ENCODE measurements around the gene FNIP1. TPM values are rescaled to one million over a fixed set of nuclear protein-coding genes. Genes with fewer than 3 reads are reported as not detected.

FNIP1 gene
- total and polyA plus RNA-seq, 2 of the 8 experiments (the other 6 are each of a cell fraction or from before 2014, with no cell fraction given): 3.5 to 17.3 TPM

GRCh38 chr5:131654776-131655175 lies 142.0 kb downstream of the FNIP1 start:
- H3K4me3 ChIP-seq (ENCODE audit: extremely low read depth in 1 of 4, insufficient read depth in 2 of 4, low read depth in 3 of 4, low read length in 4 of 4): no peak overlapping the region
- no peak overlapping the region for H2AFZ ChIP-seq (ENCODE audit: low read length)
- no peak overlapping the region for H3K56ac ChIP-seq (replicated peaks; ENCODE audit: insufficient read length, low read depth, low read length)

More at GRCh38 chr5:131654776-131655175, 142.0 kb downstream of the FNIP1 start:
- H4K8ac ChIP-seq (ENCODE audit: extremely low read depth, insufficient read depth, low read length): no peak overlapping the region
- no peak overlapping the region for H2BK5ac ChIP-seq (ENCODE audit: low read depth, low read length)
- 96% methylated on average over 2 of the region's 2 CpGs; no CpG with 5 or more reads in 1 of the 2 experiments for WGBS, 2 experiments (ENCODE audit: extremely low coverage in 1 of 2, insufficient coverage in 1 of 2, insufficient read length in 1 of 2, insufficient replicate concordance in 2 of 2, low coverage in 1 of 2, low lambda C conversion rate in 2 of 2, missing lambda C conversion rate in 1 of 2)
- no peak overlapping the region for H2AK5ac ChIP-seq (ENCODE audit: low read depth, low read length)
- FAIRE-seq (no peak), DNase-seq (ENCODE audit: low read depth in 1 of 2, low spot score in 2 of 2) (no peak)
- peaks cover 0 to 11% (median 6%) of the 10 kb centered on the region in 4 experiments; a peak in 5 of 8 replicates for H3K36me3 ChIP-seq (ENCODE audit: control insufficient read depth in 2 of 4, insufficient read depth in 4 of 4, low read length in 3 of 4)
- H3K9ac ChIP-seq (replicated peaks in 1 of 4; ENCODE audit: extremely low read depth in 1 of 4, low read depth in 3 of 4, low read length in 3 of 4): no peak overlapping the region
- H3K27ac ChIP-seq (ENCODE audit: low read depth, low read length): no peak overlapping the region
- H3K9me3 ChIP-seq (ENCODE audit: insufficient read depth in 2 of 2, low read depth in 1 of 2, low read length in 1 of 2): peaks cover 4% of the 10 kb centered on the region in 2 experiments; a peak in 2 of 4 replicates
- H2BK15ac ChIP-seq (ENCODE audit: low read length): no peak overlapping the region
- H3K14ac ChIP-seq (ENCODE audit: insufficient read length): no peak overlapping the region
- no peak overlapping the region for H4K5ac ChIP-seq (ENCODE audit: insufficient read length, low read depth, low read length)
- no peaks in the 10 kb centered on the region for H3K27me3 ChIP-seq (replicated peaks in 1 of 4; ENCODE audit: control insufficient read depth in 3 of 4, extremely low read depth in 1 of 4, insufficient read depth in 3 of 4, low read length in 3 of 4)
- H2BK12ac ChIP-seq (ENCODE audit: low read depth, low read length): no peak overlapping the region
- H3K79me1 ChIP-seq (ENCODE audit: low read depth, low read length): no peaks in the 10 kb centered on the region
- H3K18ac ChIP-seq (ENCODE audit: extremely low read depth, low read length): no peak overlapping the region
- TF ChIP-seq SP4 (IDR thresholded peaks at IDR 0.05; ENCODE audit: low read length): no peak
- TF ChIP-seq PHF8 (conservative IDR thresholded peaks at IDR 0.05; ENCODE audit: low read depth, low read length): no peak
- no peak for TF ChIP-seq HDAC6 (IDR thresholded peaks at IDR 0.05; ENCODE audit: low read depth, low read length)
- TF ChIP-seq MAX (IDR thresholded peaks at IDR 0.05): no peak
- no peak for TF ChIP-seq EZH2 (IDR thresholded peaks at IDR 0.05; ENCODE audit: low read depth, low read length, severe bottlenecking)
- no peak for TF ChIP-seq CBX5 (IDR thresholded peaks at IDR 0.05; ENCODE audit: low read depth, low read length)
- no peak for TF ChIP-seq ATF3 (IDR thresholded peaks at IDR 0.05; ENCODE audit: insufficient read depth, low read depth, low read length)
- no peak for TF ChIP-seq YY1 (IDR thresholded peaks at IDR 0.05; ENCODE audit: low read depth, low read length)
- TF ChIP-seq RFX5 (IDR thresholded peaks at IDR 0.05; ENCODE audit: borderline replicate concordance, low read depth, low read length): no peak
- ChIA-PET POLR2A (ENCODE audit: partially characterized antibody) (no interaction called here), CTCF (ENCODE audit: partially characterized antibody) (interaction anchor here (1.2 kb wide), 1 partner anchor 31 kb away, joined by 3 read pairs; no protein-coding TSS in a partner anchor)
- H3K23ac ChIP-seq (ENCODE audit: insufficient read length): no peak overlapping the region
- H4K91ac ChIP-seq (replicated peaks; ENCODE audit: insufficient read length, low read length): no peak overlapping the region
- no peaks in the 10 kb centered on the region for H3K79me2 ChIP-seq (ENCODE audit: control insufficient read depth in 1 of 2, insufficient read depth in 2 of 2, low read length in 2 of 2)
- no peaks in the 10 kb centered on the region for H3K23me2 ChIP-seq (ENCODE audit: low read depth, low read length)
- no peak overlapping the region for H3K4ac ChIP-seq (replicated peaks; ENCODE audit: insufficient read length, low read depth, low read length)
- H2BK120ac ChIP-seq (replicated peaks; ENCODE audit: low read depth, low read length): no peak overlapping the region
- no peaks in the 10 kb centered on the region for H3K4me1 ChIP-seq (replicated peaks in 1 of 4; ENCODE audit: control insufficient read depth in 3 of 4, insufficient read depth in 4 of 4, low read length in 3 of 4)
- H2BK20ac ChIP-seq (ENCODE audit: low read length): no peak overlapping the region
- no peaks in the 10 kb centered on the region for H4K20me1 ChIP-seq (replicated peaks in 1 of 2; ENCODE audit: control insufficient read depth in 1 of 2, insufficient read depth in 2 of 2, low read length in 2 of 2)
- no peak overlapping the region for H3K4me2 ChIP-seq (ENCODE audit: insufficient read depth in 1 of 2, low read depth in 2 of 2, low read length in 2 of 2)
